H9 (cell line): ENCODE data around the gene TMEM134. TPM values are rescaled to one million over a fixed set of nuclear protein-coding genes. Genes with fewer than 3 reads are reported as not detected.

ENCODE experiments used
- DNase-seq: peaks from one replicate; pipeline ENCODE4 v3.0.0-alpha.2; 2017
- H2AFZ ChIP-seq: one replicate; pipeline ENCODE4 v1.6.1; 2013; ENCODE audit warnings: mild to moderate bottlenecking, low read length, control low read depth, moderate library complexity
- H2AK5ac ChIP-seq: 2 replicates; pipeline ENCODE4 v1.6.1; 2013; ENCODE audit warnings: low read length, control low read depth, mixed read lengths; ENCODE audit not compliant: insufficient read length
- H2BK120ac ChIP-seq: one replicate; pipeline ENCODE4 v1.6.1; 2013; ENCODE audit warnings: low read depth, mild to moderate bottlenecking, low read length, control low read depth, inconsistent platforms; ENCODE audit not compliant: poor library complexity, severe bottlenecking
- H2BK12ac ChIP-seq: 2 replicates; pipeline ENCODE4 v1.6.1; 2013; ENCODE audit warnings: low read length, control low read depth, mixed read lengths, low read depth; ENCODE audit not compliant: insufficient read length
- H2BK15ac ChIP-seq: 2 replicates; pipeline ENCODE4 v1.6.1; 2013; ENCODE audit warnings: low read depth, low read length, control low read depth
- H2BK20ac ChIP-seq: one replicate; pipeline ENCODE4 v1.6.1; 2013; ENCODE audit warnings: low read depth, mild to moderate bottlenecking, low read length, control low read depth, inconsistent platforms; ENCODE audit not compliant: poor library complexity, severe bottlenecking
- H2BK5ac ChIP-seq: 2 replicates; pipeline ENCODE4 v1.6.1; 2013; ENCODE audit warnings: low read length, control low read depth, mixed read lengths; ENCODE audit not compliant: insufficient read length
- H3K14ac ChIP-seq: 2 replicates; pipeline ENCODE4 v1.6.1; 2013; ENCODE audit warnings: low read length, control low read depth; ENCODE audit not compliant: insufficient read depth
- H3K18ac ChIP-seq: 2 replicates; pipeline ENCODE4 v1.6.1; 2013; ENCODE audit warnings: low read depth, mild to moderate bottlenecking, mixed read lengths, low read length, control low read depth; ENCODE audit not compliant: insufficient read length
- H3K23ac ChIP-seq: 2 replicates; pipeline ENCODE4 v1.6.1; 2013; ENCODE audit warnings: low read length, control low read depth, mixed read lengths, low read depth; ENCODE audit not compliant: insufficient read length
- H3K23me2 ChIP-seq: 2 replicates; pipeline ENCODE4 v1.6.1; 2013; ENCODE audit warnings: low read depth, mild to moderate bottlenecking, mixed read lengths, low read length, control low read depth; ENCODE audit not compliant: insufficient read length, poor library complexity, severe bottlenecking
- H3K27ac ChIP-seq: 2 replicates; pipeline ENCODE4 v1.5.1; 2013; ENCODE audit warnings: low read length, control low read depth, mixed read lengths, low read depth; ENCODE audit not compliant: insufficient read length
- H3K27me3 ChIP-seq: 2 replicates; pipeline ENCODE4 v1.6.1; 2013; ENCODE audit warnings: low read length, control low read depth, inconsistent platforms; ENCODE audit not compliant: insufficient read depth
- H3K4ac ChIP-seq: 2 replicates; pipeline ENCODE4 v1.6.1; 2013; ENCODE audit warnings: low read depth, mild to moderate bottlenecking, control low read depth, inconsistent platforms, low read length, moderate library complexity
- H3K4me1 ChIP-seq: 2 replicates; pipeline ENCODE4 v1.6.1; 2013; ENCODE audit warnings: low read length, control low read depth, inconsistent platforms; ENCODE audit not compliant: insufficient read depth
- H3K4me2 ChIP-seq: 2 replicates; pipeline ENCODE4 v1.6.1; 2013; ENCODE audit warnings: low read length, control low read depth, mixed read lengths; ENCODE audit not compliant: insufficient read length, insufficient read depth
- H3K56ac ChIP-seq: 2 replicates; pipeline ENCODE4 v1.6.1; 2013; ENCODE audit warnings: low read depth, mild to moderate bottlenecking, mixed read lengths, low read length, control low read depth; ENCODE audit not compliant: insufficient read length
- H3K79me1 ChIP-seq: 2 replicates; pipeline ENCODE4 v1.6.1; 2013; ENCODE audit warnings: low read depth, mild to moderate bottlenecking, moderate library complexity, low read length, control low read depth, inconsistent platforms; ENCODE audit not compliant: insufficient read depth, poor library complexity, severe bottlenecking
- H3K79me2 ChIP-seq: 2 replicates; pipeline ENCODE4 v1.6.1; 2013; ENCODE audit warnings: low read length, control low read depth, inconsistent platforms; ENCODE audit not compliant: insufficient read depth
- H3K9ac ChIP-seq: 2 replicates; pipeline ENCODE4 v1.6.1; 2013; ENCODE audit warnings: low read length, control low read depth, mixed read lengths; ENCODE audit not compliant: insufficient read length; ENCODE audit errors: extremely low read depth
- H3K9me3 ChIP-seq: one replicate; pipeline ENCODE4 v1.6.1; 2013; ENCODE audit warnings: low read depth, low read length, inconsistent platforms; ENCODE audit not compliant: control insufficient read depth
- H3T11ph ChIP-seq: one replicate; pipeline ENCODE4 v1.6.1; 2013; ENCODE audit warnings: mild to moderate bottlenecking, low read length, control low read depth, inconsistent platforms
- H4K20me1 ChIP-seq: one replicate; pipeline ENCODE4 v1.6.1; 2013; ENCODE audit not compliant: control insufficient read depth, insufficient read length, insufficient read depth
- H4K5ac ChIP-seq: 2 replicates; pipeline ENCODE4 v1.6.1; 2013; ENCODE audit warnings: low read depth, mild to moderate bottlenecking, mixed read lengths, low read length, control low read depth; ENCODE audit not compliant: insufficient read length
- H4K8ac ChIP-seq: replicated peaks from 2 replicates; pipeline ENCODE4 v1.6.1; 2013; ENCODE audit warnings: low read length, control low read depth, mixed read lengths, low read depth; ENCODE audit not compliant: insufficient read length
- H4K91ac ChIP-seq: 2 replicates; pipeline ENCODE4 v1.6.1; 2013; ENCODE audit warnings: low read depth, mild to moderate bottlenecking, moderate library complexity, mixed read lengths, low read length, control low read depth; ENCODE audit not compliant: insufficient read length
- H3K27ac Mint-ChIP-seq, 3 experiments: 2 replicates in 2 of 3; 3 replicates in 1 of 3; pipeline ENCODE4 v1.8.0; 2020 to 2021; ENCODE audit warnings: mixed read lengths in 3 of 3, mild to moderate bottlenecking in 1 of 3, moderate library complexity in 1 of 3
- H3K27me3 Mint-ChIP-seq: 2 replicates; pipeline ENCODE4 v1.8.0; 2021; ENCODE audit warnings: low read depth, mild to moderate bottlenecking, moderate library complexity, mixed read lengths
- H3K36me3 Mint-ChIP-seq, 3 experiments: 2 replicates in 2 of 3; 3 replicates in 1 of 3; pipeline ENCODE4 v1.8.0; 2020 to 2021; ENCODE audit warnings: low read depth in 3 of 3, mixed read lengths in 3 of 3; ENCODE audit not compliant: insufficient read depth in 1 of 3
- H3K4me1 Mint-ChIP-seq, 2 experiments: 2 replicates each; pipeline ENCODE4 v1.8.0; 2020; ENCODE audit warnings: mixed read lengths in 2 of 2
- H3K4me3 Mint-ChIP-seq, 2 experiments: 2 replicates in 1 of 2; 3 replicates in 1 of 2; pipeline ENCODE4 v1.8.0; 2020 to 2021; ENCODE audit warnings: mild to moderate bottlenecking in 2 of 2, mixed read lengths in 2 of 2, moderate library complexity in 1 of 2
- H3K9me3 Mint-ChIP-seq, 2 experiments: 2 replicates in 1 of 2; 3 replicates in 1 of 2; pipeline ENCODE4 v1.8.0; 2020; ENCODE audit warnings: mild to moderate bottlenecking in 2 of 2, mixed read lengths in 2 of 2, moderate library complexity in 1 of 2
- WGBS: extraction: QIAGEN DNeasy Blood & Tissue Kit; methylation state at CpG from one replicate; pipeline ENCODE4 v1.1.7; 2013; ENCODE audit warnings: missing lambda C conversion rate, low lambda C conversion rate, mixed read lengths; ENCODE audit not compliant: insufficient read length; ENCODE audit errors: extremely low coverage; 5-methylcytosine and 5-hydroxymethylcytosine counted together
- total RNA-seq: library from RNA; stranded (reverse); gene quantifications from 2 replicates; pipeline ENCODE4 v1.2.1, GENCODE V29; 2021
- TF ChIP-seq, protein P1 (sequence below): fragments of 200-600 bp; sonication (generic); conservative IDR thresholded peaks from 3 replicates; pipeline ENCODE4 v1.8.0; 2021; ENCODE audit warnings: antibody characterized with exemption, mild to moderate bottlenecking

Gene TMEM134
- total RNA-seq, 1 experiment from 2014 or later = 53.6 TPM

DNA sequence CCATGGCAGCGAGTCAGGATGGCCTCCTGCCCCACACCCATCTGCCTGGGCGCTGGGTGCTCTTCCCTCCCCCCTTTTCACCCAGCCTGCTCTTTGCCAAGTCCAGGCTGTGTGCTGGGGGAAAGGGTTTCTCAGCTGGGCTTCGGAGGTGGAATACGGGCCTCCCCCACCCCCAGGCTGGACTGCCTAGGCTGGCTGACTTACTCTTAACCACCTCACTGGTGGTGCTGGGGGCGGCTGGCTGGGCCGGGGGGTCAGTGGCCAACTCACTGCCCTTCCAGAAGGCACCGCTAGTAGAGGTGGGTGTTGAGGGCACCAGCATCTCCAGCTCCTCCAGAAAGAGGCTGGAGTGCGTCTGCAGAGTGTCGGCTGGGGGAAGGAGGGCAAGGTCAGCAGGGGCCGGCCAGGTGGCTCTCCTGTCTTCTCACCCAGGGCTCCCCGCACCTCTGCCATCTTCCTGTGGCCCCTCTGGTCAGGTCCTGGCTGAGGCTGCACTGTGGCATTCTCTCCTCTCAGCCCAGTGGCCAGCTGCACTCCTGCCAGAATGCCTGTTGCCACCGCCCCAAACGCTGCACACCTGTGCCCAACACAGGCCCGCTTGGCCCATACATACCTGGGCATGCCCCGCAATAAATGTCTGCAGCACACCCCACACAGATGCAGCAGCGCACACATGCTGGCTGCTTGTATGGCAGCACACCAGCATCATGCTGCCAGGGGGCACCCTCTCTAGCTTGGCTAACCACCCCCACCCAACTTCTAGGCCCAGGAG is 26.4 kb upstream of the TMEM134 start:
- no peak overlapping the region for H3K4me2 ChIP-seq
- no peak overlapping the region for H3K9ac ChIP-seq
- no peaks in the 10 kb centered on the region for H3K4me1 ChIP-seq
- no peaks in the 10 kb centered on the region for H3K27me3 ChIP-seq
- H4K91ac ChIP-seq = no peak overlapping the region
- no peak overlapping the region for H2BK120ac ChIP-seq
- no peaks in the 10 kb centered on the region for H3K9me3 ChIP-seq
- no peak overlapping the region for H3T11ph ChIP-seq
- Mint-ChIP-seq H3K36me3 (peaks cover under 1 to 26% (median 6%) of the 10 kb centered on the region in 3 experiments; a peak in 6 of 7 replicates), H3K4me3 (no peak overlapping the region), H3K4me1 (no peaks in the 10 kb centered on the region), H3K9me3 (no peaks in the 10 kb centered on the region), H3K27ac (0 out of 7 replicates have a peak overlapping the region, but pooled peaks of 1 of the 3 experiments have one; percentile 32), H3K27me3 (no peaks in the 10 kb centered on the region)
- no peak overlapping the region for H2BK15ac ChIP-seq
- no peak overlapping the region for H3K18ac ChIP-seq
- H3K4ac ChIP-seq = no peak overlapping the region
- no peaks in the 10 kb centered on the region for H3K79me1 ChIP-seq
- no peak overlapping the region for H2BK20ac ChIP-seq
- H3K23ac ChIP-seq = no peak overlapping the region
- no peak overlapping the region for H4K5ac ChIP-seq
- no peaks in the 10 kb centered on the region for H3K79me2 ChIP-seq
- TF ChIP-seq, protein P1, sequence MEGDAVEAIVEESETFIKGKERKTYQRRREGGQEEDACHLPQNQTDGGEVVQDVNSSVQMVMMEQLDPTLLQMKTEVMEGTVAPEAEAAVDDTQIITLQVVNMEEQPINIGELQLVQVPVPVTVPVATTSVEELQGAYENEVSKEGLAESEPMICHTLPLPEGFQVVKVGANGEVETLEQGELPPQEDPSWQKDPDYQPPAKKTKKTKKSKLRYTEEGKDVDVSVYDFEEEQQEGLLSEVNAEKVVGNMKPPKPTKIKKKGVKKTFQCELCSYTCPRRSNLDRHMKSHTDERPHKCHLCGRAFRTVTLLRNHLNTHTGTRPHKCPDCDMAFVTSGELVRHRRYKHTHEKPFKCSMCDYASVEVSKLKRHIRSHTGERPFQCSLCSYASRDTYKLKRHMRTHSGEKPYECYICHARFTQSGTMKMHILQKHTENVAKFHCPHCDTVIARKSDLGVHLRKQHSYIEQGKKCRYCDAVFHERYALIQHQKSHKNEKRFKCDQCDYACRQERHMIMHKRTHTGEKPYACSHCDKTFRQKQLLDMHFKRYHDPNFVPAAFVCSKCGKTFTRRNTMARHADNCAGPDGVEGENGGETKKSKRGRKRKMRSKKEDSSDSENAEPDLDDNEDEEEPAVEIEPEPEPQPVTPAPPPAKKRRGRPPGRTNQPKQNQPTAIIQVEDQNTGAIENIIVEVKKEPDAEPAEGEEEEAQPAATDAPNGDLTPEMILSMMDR = no peak
- H3K23me2 ChIP-seq = no peaks in the 10 kb centered on the region
- no peak overlapping the region for H2AK5ac ChIP-seq
- no peak overlapping the region for H4K8ac ChIP-seq
- no peak overlapping the region for H2AFZ ChIP-seq
- no peak overlapping the region for H2BK5ac ChIP-seq
- no peak for DNase-seq
- H3K14ac ChIP-seq = no peak overlapping the region
- no peaks in the 10 kb centered on the region for H4K20me1 ChIP-seq
- no CpG with 5 or more reads among the region's 16 CpGs for WGBS
- H3K56ac ChIP-seq = no peak overlapping the region
- no peak overlapping the region for H2BK12ac ChIP-seq
- no peak overlapping the region for H3K27ac ChIP-seq
